ENCODE measurements around the gene UMODL1.

DNA sequence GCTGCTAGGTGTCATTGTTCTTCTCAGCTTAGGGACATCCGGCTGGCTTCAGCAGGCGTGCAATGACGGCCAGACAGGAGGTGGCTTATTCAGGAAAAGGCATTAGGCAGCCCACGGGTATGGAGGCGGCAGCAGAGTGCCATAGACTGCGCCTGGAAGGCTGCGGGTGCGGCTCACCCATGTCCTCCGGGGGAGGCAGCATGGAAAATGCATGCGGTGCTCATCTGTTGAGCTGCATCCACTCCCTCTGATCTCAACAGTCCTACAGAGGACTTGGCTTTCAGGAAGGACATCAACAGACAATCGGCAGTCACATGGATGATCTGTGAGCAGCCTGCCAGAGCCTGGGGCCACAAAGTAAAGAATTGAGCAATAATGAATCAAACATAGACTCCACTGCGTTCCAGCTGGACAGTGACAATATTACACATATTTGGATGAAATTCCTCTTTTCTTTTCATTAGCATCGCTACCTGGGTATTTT is 42.9 kb downstream of the UMODL1 start:
- no peak for TF ChIP-seq ZNF598 (CRISPR knock-in tag; IDR thresholded peaks at IDR 0.05; ENCODE audit: borderline replicate concordance)
- TF ChIP-seq POLR2A (IDR thresholded peaks at IDR 0.05; ENCODE audit: insufficient read depth in 1 of 2, low read depth in 2 of 2, low read length in 2 of 2), result no peak
- no peak for TF ChIP-seq TFDP2 (CRISPR knock-in tag; IDR thresholded peaks at IDR 0.05)
- TF ChIP-seq ELF4 (CRISPR knock-in tag; IDR thresholded peaks at IDR 0.05; ENCODE audit: borderline replicate concordance), result no peak
- no peak for TF ChIP-seq KLF12 (CRISPR knock-in tag; IDR thresholded peaks at IDR 0.05; ENCODE audit: borderline replicate concordance)
- TF ChIP-seq, protein P1, sequence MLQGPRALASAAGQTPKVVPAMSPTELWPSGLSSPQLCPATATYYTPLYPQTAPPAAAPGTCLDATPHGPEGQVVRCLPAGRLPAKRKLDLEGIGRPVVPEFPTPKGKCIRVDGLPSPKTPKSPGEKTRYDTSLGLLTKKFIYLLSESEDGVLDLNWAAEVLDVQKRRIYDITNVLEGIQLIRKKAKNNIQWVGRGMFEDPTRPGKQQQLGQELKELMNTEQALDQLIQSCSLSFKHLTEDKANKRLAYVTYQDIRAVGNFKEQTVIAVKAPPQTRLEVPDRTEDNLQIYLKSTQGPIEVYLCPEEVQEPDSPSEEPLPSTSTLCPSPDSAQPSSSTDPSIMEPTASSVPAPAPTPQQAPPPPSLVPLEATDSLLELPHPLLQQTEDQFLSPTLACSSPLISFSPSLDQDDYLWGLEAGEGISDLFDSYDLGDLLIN (CRISPR knock-in tag; IDR thresholded peaks at IDR 0.05; ENCODE audit: borderline replicate concordance), result no peak
- TF ChIP-seq ZBTB14 (CRISPR knock-in tag; IDR thresholded peaks at IDR 0.05), result no peak
- no peak for TF ChIP-seq ZC3H4 (CRISPR knock-in tag; IDR thresholded peaks at IDR 0.05; ENCODE audit: borderline replicate concordance)
- no peak for TF ChIP-seq GABPA (IDR thresholded peaks at IDR 0.05; ENCODE audit: low read depth, low read length)
- TF ChIP-seq GABPA (CRISPR knock-in tag; IDR thresholded peaks at IDR 0.05; ENCODE audit: low read depth), result no peak
- TF ChIP-seq ZNF274 (CRISPR knock-in tag; IDR thresholded peaks at IDR 0.05), result no peak
- no peak for TF ChIP-seq MNT (IDR thresholded peaks at IDR 0.05)
